ENCODE measurements around the gene POLR3B.

GRCh38 chr12:106378788-106379187 is 21.2 kb downstream of the POLR3B start:
- TF ChIP-seq, protein P1, sequence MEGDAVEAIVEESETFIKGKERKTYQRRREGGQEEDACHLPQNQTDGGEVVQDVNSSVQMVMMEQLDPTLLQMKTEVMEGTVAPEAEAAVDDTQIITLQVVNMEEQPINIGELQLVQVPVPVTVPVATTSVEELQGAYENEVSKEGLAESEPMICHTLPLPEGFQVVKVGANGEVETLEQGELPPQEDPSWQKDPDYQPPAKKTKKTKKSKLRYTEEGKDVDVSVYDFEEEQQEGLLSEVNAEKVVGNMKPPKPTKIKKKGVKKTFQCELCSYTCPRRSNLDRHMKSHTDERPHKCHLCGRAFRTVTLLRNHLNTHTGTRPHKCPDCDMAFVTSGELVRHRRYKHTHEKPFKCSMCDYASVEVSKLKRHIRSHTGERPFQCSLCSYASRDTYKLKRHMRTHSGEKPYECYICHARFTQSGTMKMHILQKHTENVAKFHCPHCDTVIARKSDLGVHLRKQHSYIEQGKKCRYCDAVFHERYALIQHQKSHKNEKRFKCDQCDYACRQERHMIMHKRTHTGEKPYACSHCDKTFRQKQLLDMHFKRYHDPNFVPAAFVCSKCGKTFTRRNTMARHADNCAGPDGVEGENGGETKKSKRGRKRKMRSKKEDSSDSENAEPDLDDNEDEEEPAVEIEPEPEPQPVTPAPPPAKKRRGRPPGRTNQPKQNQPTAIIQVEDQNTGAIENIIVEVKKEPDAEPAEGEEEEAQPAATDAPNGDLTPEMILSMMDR (IDR thresholded peaks at IDR 0.05): no peak
- no peak for TF ChIP-seq POLR2A (IDR thresholded peaks at IDR 0.05)
- no peak for TF ChIP-seq POLR2AphosphoS5 (IDR thresholded peaks at IDR 0.05)
